ENCODE data around the gene PDE7B.

The PDE7B gene

GRCh38 chr6:135983718-135984343, 132.3 kb downstream of the PDE7B start:
- no peak for DNase-seq (ENCODE audit: low read depth, low spot score)

- no peak for DNase-seq (ENCODE audit: low read depth, low spot score)
These were observed 134.0 kb downstream of the PDE7B start for GRCh38 chr6:135985471-135985870.

- no peak for DNase-seq (ENCODE audit: low read depth, low spot score)
These were observed 135.7 kb downstream of the PDE7B start for GRCh38 chr6:135987226-135987625.

GRCh38 chr6:135990439-135990838, 138.9 kb downstream of the PDE7B start:
- DNase-seq (ENCODE audit: low read depth, low spot score) = no peak

GRCh38 chr6:135990855-135991464, 139.5 kb downstream of the PDE7B start:
- no peak for DNase-seq (ENCODE audit: low read depth, low spot score)

GRCh38 chr6:135992739-135993138, 141.2 kb downstream of the PDE7B start:
- DNase-seq (ENCODE audit: low read depth, low spot score) = no peak

- no peak for DNase-seq (ENCODE audit: low read depth, low spot score)
These were observed 141.9 kb downstream of the PDE7B start for GRCh38 chr6:135993361-135993760.

GRCh38 chr6:135994857-135995544, 143.5 kb downstream of the PDE7B start:
- no peak for DNase-seq (ENCODE audit: low read depth, low spot score)

- DNase-seq (ENCODE audit: low read depth, low spot score) = no peak
These were observed 144.0 kb downstream of the PDE7B start for GRCh38 chr6:135995545-135995898.

- DNase-seq (ENCODE audit: low read depth, low spot score) = no peak
These were observed 145.2 kb downstream of the PDE7B start for GRCh38 chr6:135996668-135997067.

GRCh38 chr6:135999393-135999792, 147.9 kb downstream of the PDE7B start:
- no peak for DNase-seq (ENCODE audit: low read depth, low spot score)

GRCh38 chr6:136007345-136007744, 155.8 kb downstream of the PDE7B start:
- no peak for DNase-seq (ENCODE audit: low read depth, low spot score)

GRCh38 chr6:136011475-136011874, 160.0 kb downstream of the PDE7B start:
- DNase-seq (ENCODE audit: low read depth, low spot score) = no peak

GRCh38 chr6:136012198-136012887, 160.8 kb downstream of the PDE7B start:
- DNase-seq (ENCODE audit: low read depth, low spot score) = no peak

GRCh38 chr6:136012943-136013342, 161.4 kb downstream of the PDE7B start:
- no peak for DNase-seq (ENCODE audit: low read depth, low spot score)

GRCh38 chr6:136014454-136015437, 163.2 kb downstream of the PDE7B start:
- DNase-seq (ENCODE audit: low read depth, low spot score) = no peak

GRCh38 chr6:136015531-136015930, 164.0 kb downstream of the PDE7B start:
- no peak for DNase-seq (ENCODE audit: low read depth, low spot score)

GRCh38 chr6:136016228-136017225, 165.0 kb downstream of the PDE7B start:
- DNase-seq (ENCODE audit: low read depth, low spot score) = no peak

GRCh38 chr6:136020691-136021090, 169.2 kb downstream of the PDE7B start:
- DNase-seq (ENCODE audit: low read depth, low spot score) = no peak

- DNase-seq (ENCODE audit: low read depth, low spot score) = no peak
These were observed 170.8 kb downstream of the PDE7B start for GRCh38 chr6:136022224-136022874.
